ENCODE results near the gene SCLY.
A peak's percentile ranks its signal among the peaks of the same experiment; 100 is the strongest.

The SCLY gene

GRCh38 chr2:238095143-238095542 lies 34.3 kb downstream of the SCLY start:
- DNase-seq (ENCODE audit: low read depth in 2 of 2): no peak
- TF ChIP-seq CTCF (IDR thresholded peaks at IDR 0.05; ENCODE audit: low read depth, low read length): no peak
- no peak overlapping the region for H3K4me3 ChIP-seq (replicated peaks in 1 of 2; ENCODE audit: low read depth in 2 of 2, low read length in 2 of 2)

GRCh38 chr2:238096311-238097011 lies 35.7 kb downstream of the SCLY start:
- no peak for DNase-seq (ENCODE audit: low read depth in 2 of 2)
- no peak for TF ChIP-seq CTCF (IDR thresholded peaks at IDR 0.05; ENCODE audit: low read depth, low read length)
- H3K4me3 ChIP-seq (replicated peaks in 1 of 2; ENCODE audit: low read depth in 2 of 2, low read length in 2 of 2): no peak overlapping the region

GRCh38 chr2:238097201-238097987 lies 36.6 kb downstream of the SCLY start:
- no peak for TF ChIP-seq CTCF (IDR thresholded peaks at IDR 0.05; ENCODE audit: low read depth, low read length)
- DNase-seq (ENCODE audit: low read depth in 2 of 2): no peak
- H3K4me3 ChIP-seq (replicated peaks in 1 of 2; ENCODE audit: low read depth in 2 of 2, low read length in 2 of 2): no peak overlapping the region

GRCh38 chr2:238097988-238098871 lies 37.4 kb downstream of the SCLY start:
- DNase-seq (ENCODE audit: low read depth in 2 of 2): peak; percentile 61 to 73
- no peak for TF ChIP-seq CTCF (IDR thresholded peaks at IDR 0.05; ENCODE audit: low read depth, low read length)
- H3K4me3 ChIP-seq (replicated peaks in 1 of 2; ENCODE audit: low read depth in 2 of 2, low read length in 2 of 2): no peak overlapping the region

GRCh38 chr2:238098901-238099713 lies 38.3 kb downstream of the SCLY start:
- no peak for TF ChIP-seq CTCF (IDR thresholded peaks at IDR 0.05; ENCODE audit: low read depth, low read length)
- no peak for DNase-seq (ENCODE audit: low read depth in 2 of 2)
- no peak overlapping the region for H3K4me3 ChIP-seq (replicated peaks in 1 of 2; ENCODE audit: low read depth in 2 of 2, low read length in 2 of 2)

GRCh38 chr2:238099714-238100048 lies 38.9 kb downstream of the SCLY start:
- no peak for TF ChIP-seq CTCF (IDR thresholded peaks at IDR 0.05; ENCODE audit: low read depth, low read length)
- H3K4me3 ChIP-seq (replicated peaks in 1 of 2; ENCODE audit: low read depth in 2 of 2, low read length in 2 of 2): no peak overlapping the region
- DNase-seq (ENCODE audit: low read depth in 2 of 2): no peak
